Stimulated activated CD8-positive, alpha-beta memory T cell treated with anti-CD3 and anti-CD28 coated beads, Interleukin-12 subunit alpha, Interleukin-12 subunit beta, amount 100 ng/mL, for 24 hours (primary cell): Measurements from ENCODE around the gene STAT3.
"Not testable (repeated sequence)": the region's sequence is repeated elsewhere in the genome, so short reads cannot be mapped to it uniquely, and the experiment has no call there.

Experiments used
- DNase-seq: peaks from one replicate; pipeline ENCODE4 v3.0.0-alpha.2; 2020; ENCODE audit errors: extremely low read depth

Gene STAT3

GRCh38 chr17:42348104-42348503 lies 40.1 kb downstream of the STAT3 start:
- no peak for DNase-seq

DNA sequence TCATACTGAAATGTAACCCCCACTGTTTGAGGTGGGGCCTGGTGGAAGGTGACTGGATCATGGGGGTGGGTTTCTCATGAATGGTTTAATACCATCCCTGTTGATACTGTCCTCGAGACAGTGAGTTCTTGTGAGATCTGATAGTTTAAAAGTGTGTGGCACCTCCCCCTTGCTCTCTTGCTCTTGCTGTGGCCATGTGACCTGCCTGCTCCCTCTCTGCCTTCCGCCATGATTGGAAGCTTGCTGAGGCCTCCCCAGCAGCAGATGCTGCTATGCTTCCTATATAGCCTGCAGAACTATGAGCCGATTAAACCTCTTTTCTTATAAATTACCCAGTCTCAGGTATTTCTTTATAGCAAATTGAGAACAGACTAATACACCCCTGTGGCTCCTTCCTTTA lies 40.6 kb downstream of the STAT3 start:
- no peak for DNase-seq

DNA sequence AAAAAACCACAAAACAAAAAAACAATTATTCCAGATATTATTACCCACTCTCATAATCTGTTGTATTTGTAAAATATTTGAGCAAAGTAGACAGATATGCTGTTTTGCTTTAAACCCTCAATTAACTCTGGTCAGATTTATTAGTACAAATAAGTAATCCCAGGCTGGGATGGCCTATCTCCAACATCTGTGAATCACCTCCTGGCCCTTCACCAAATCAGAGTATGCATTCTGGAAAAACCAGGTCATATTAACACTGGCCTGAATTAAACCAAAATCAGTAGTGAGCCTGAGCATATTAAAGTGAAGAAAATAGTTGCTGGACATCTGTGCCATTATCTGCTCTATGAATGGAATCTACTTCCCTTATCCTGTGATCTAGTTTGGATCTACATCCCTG lies 41.0 kb downstream of the STAT3 start:
- DNase-seq: no peak

DNA sequence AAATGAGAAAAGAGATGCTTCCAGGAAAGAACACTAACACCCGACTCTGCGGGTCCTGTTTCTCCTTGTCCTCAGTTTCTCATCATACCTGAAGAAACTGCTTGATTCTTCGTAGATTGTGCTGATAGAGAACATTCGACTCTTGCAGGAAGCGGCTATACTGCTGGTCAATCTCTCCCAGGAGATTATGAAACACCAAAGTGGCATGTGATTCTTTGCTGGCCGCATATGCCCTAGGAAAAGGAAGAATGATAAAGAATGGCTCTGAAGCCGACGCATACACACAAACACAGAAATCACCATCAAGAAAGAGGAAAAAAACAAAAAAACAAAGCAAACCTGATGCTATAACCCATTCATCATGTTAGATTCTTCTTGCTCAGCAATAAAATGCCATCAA lies 41.8 kb downstream of the STAT3 start:
- no peak for DNase-seq

DNA sequence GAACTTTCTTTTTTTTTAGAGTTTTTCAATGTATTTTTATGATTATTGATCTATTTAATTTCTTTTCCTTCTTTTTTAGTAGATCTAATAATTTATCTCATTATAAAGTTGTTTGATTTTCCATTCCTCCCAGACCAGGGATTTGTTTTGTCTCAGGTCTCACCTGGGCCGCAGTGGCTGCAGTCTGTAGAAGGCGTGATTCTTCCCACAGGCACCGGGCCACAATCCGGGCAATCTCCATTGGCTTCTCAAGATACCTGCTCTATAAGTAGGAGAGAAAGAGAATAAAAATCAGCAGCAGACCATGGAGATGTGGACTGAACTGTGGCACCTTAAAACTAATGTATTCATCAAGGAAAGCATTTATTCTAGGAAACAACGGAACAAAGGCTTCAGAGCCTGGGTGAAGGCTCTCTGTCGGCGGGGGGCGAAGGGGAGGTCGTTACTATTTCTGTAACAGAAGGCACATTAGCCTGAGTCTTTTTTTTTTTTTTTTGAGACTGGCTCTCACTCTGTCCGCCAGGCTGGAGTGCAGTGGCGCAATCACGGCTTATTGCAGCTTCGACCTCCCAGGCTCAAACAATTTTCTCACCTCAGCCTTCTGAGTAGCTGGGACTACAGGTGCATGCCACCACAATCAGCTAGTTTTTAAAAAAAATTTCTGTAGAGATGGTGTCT lies 42.7 kb downstream of the STAT3 start:
- no peak for DNase-seq

GRCh38 chr17:42342242-42343008 lies 45.8 kb downstream of the STAT3 start:
- no peak for DNase-seq

GRCh38 chr17:42341568-42341967 lies 46.7 kb downstream of the STAT3 start:
- no peak for DNase-seq

- no peak for DNase-seq
Measured at GRCh38 chr17:42340691-42341127, 47.5 kb downstream of the STAT3 start.

- no peak for DNase-seq
Measured at GRCh38 chr17:42339221-42339620, 49.0 kb downstream of the STAT3 start.

GRCh38 chr17:42338427-42338985 lies 49.7 kb downstream of the STAT3 start:
- no peak for DNase-seq

- DNase-seq: no peak
Measured at GRCh38 chr17:42337442-42337841, 50.8 kb downstream of the STAT3 start.

- no peak for DNase-seq
Measured at GRCh38 chr17:42334677-42335076, 53.6 kb downstream of the STAT3 start.

- no peak for DNase-seq
Measured at GRCh38 chr17:42333053-42333452, 55.2 kb downstream of the STAT3 start.

DNA sequence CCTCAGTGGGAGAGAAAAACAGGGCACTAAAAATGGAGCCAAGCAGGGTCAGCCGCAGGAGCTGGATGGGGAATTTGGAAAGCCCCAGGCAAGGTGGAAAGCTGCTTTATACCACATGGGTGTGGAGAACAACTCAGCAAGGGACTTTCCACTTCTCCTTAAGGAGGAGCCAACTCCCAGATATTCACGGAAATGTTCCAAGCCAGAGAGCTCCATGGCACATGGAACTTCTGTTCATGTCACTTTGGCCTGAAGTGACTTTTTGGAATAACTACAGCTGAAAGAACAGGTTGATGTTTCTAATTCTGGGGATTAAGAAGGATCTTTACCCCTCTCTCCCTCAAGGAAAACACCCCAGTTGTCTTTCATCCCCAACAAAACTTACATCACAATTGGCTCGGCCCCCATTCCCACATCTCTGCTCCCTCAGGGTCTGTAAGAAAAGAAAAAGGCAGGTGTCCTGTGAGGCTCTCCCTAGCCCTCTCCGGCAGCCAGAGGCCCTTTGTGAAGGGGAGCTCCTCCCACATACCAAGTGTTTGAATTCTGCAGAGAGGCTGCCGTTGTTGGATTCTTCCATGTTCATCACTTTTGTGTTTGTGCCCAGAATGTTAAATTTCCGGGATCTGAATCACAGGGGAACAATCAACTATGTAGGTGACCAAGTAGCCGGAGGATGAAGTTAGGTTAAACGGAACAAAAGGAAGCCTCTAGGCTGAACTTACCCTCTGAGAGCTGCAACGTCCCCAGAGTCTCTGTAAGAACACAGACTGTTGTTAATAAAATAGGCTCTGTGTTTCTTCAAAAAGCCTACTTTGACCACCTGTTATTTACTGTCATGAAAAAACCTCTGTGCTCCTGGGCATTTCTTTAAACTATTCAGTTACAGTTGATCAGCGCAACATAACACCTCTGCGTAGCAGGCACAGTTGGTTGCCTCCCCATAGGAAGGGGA lies 58.9 kb downstream of the STAT3 start:
- DNase-seq: no peak

- no peak for DNase-seq
Measured at GRCh38 chr17:42325026-42325425, 63.2 kb downstream of the STAT3 start.

GRCh38 chr17:42323268-42323773 lies 64.9 kb downstream of the STAT3 start:
- DNase-seq: no peak

DNA sequence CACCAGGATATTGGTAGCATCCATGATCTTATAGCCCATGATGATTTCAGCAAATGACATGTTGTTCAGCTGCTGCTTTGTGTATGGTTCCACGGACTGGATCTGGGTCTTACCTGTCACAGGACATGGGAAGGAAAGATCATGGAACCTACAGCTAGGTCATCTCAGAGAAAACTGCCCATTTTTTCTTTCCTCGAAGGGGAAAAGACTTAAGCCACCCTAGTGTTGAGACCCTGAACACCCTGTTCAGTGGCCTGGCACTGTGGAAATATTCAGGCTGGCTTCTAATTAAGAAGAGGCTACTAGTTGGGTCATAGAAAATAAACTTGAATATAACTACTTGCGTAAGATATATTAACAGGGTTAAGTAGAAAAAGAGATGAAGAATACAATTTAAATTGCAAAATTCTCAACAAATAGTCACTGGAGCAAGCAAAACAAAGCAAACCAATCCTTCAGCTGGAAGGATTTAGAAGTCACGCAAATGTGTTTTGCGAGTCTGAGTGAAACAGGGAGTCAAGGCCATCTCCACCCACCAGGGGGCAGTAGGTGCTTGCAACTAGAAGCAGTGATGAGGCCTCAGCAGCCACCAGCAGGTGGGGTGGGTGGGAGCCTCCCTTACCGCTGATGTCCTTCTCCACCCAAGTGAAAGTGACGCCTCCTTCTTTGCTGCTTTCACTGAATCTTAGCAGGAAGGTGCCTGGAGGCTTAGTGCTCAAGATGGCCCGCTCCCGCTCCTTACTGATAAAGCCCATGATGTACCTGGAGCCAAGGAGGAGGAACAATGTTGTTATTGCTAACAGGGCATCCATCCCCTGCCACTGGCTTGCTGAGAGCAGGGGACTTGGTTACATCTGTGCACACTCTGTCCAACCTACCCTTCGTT lies 65.6 kb downstream of the STAT3 start:
- peak; percentile 84 for DNase-seq

DNA sequence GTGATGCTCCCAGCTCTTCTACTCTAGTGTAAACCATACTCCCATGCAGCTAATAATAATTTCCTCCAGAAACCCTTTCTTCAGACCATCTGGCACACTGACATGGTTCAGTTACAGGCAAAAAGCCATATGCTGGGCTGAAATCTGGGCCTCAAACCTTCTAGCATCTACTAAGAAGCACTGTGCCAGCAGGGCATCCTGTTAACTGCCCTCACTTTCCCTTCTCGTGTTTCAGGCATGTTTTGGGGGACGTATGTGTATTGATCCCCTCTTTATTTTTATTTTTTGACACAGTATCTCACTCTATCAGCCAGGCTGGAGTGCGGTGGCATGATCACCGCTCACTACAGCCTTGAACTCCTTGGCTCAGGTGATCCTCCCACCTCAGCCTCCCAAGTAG lies 66.7 kb downstream of the STAT3 start:
- DNase-seq: no peak

GRCh38 chr17:42317967-42318366 lies 70.3 kb downstream of the STAT3 start:
- DNase-seq: not testable (repeated sequence)

- DNase-seq: no peak
Measured at GRCh38 chr17:42317266-42317845, 70.9 kb downstream of the STAT3 start.
